SK-N-SH (cell line): Measurements from ENCODE around the gene GMPR2.

Experiments used
- CTCF ChIP-seq: fragments of 200-600 bp; sonication (generic); IDR thresholded peaks from 2 replicates; pipeline ENCODE4 v1.6.1; 2017; ENCODE audit warnings: antibody characterized with exemption, mild to moderate bottlenecking, moderate library complexity
- TCF12 ChIP-seq: IDR thresholded peaks from 2 replicates; pipeline ENCODE4 v1.4.0; 2012

GRCh38 chr14:24187539-24187915, 45.2 kb upstream of the GMPR2 start:
- TF ChIP-seq CTCF (no peak), TCF12 (no peak)
